ENCODE results near the gene NSMF.
A peak's percentile ranks its signal among the peaks of the same experiment; 100 is the strongest.

The NSMF gene

GRCh38 chr9:137461663-137462395 lies 2.7 kb upstream of the NSMF start:
- H3K9me3 ChIP-seq (ENCODE audit: control insufficient read depth in 2 of 2, low read length in 2 of 2), result no peaks in the 10 kb centered on the region
- H3K27ac ChIP-seq (ENCODE audit: low read length), result no peak overlapping the region
- H3K4me1 ChIP-seq (ENCODE audit: control insufficient read depth, insufficient read depth, low read length), result peaks cover 21% of the 10 kb centered on the region
- H3K9ac ChIP-seq (ENCODE audit: low read length in 2 of 2), result no peak overlapping the region
- H3K4me3 ChIP-seq (ENCODE audit: low read length in 2 of 2), result no peak overlapping the region
- H3K27me3 ChIP-seq (ENCODE audit: control insufficient read depth in 1 of 2, insufficient read depth in 2 of 2, low read length in 2 of 2), result peaks cover 2 to 3% of the 10 kb centered on the region in 2 donors
- no peaks in the 10 kb centered on the region for H3K36me3 ChIP-seq (ENCODE audit: control insufficient read depth in 2 of 2, insufficient read depth in 2 of 2, low read length in 2 of 2)

- Histone ChIP-seq H3K9me3 (ENCODE audit: control insufficient read depth in 2 of 2, low read length in 2 of 2) (no peaks in the 10 kb centered on the region), H3K9ac (ENCODE audit: low read length in 2 of 2) (no peak overlapping the region), H3K27me3 (ENCODE audit: control insufficient read depth in 1 of 2, insufficient read depth in 2 of 2, low read length in 2 of 2) (peaks cover 2 to 3% of the 10 kb centered on the region in 2 donors), H3K27ac (ENCODE audit: low read length) (no peak overlapping the region), H3K36me3 (ENCODE audit: control insufficient read depth in 2 of 2, insufficient read depth in 2 of 2, low read length in 2 of 2) (no peaks in the 10 kb centered on the region), H3K4me3 (ENCODE audit: low read length in 2 of 2) (no peak overlapping the region), H3K4me1 (ENCODE audit: control insufficient read depth, insufficient read depth, low read length) (peaks cover 21% of the 10 kb centered on the region)
Observed at GRCh38 chr9:137461316-137461662, 2.2 kb upstream of the NSMF start.

- Histone ChIP-seq H3K4me3 (ENCODE audit: low read length in 2 of 2) (no peak overlapping the region), H3K4me1 (ENCODE audit: control insufficient read depth, insufficient read depth, low read length) (peaks cover 21% of the 10 kb centered on the region), H3K27ac (ENCODE audit: low read length) (no peak overlapping the region), H3K9ac (ENCODE audit: low read length in 2 of 2) (no peak overlapping the region), H3K9me3 (ENCODE audit: control insufficient read depth in 2 of 2, low read length in 2 of 2) (no peaks in the 10 kb centered on the region), H3K27me3 (ENCODE audit: control insufficient read depth in 1 of 2, insufficient read depth in 2 of 2, low read length in 2 of 2) (peaks cover 2 to 3% of the 10 kb centered on the region in 2 donors), H3K36me3 (ENCODE audit: control insufficient read depth in 2 of 2, insufficient read depth in 2 of 2, low read length in 2 of 2) (no peaks in the 10 kb centered on the region)
Observed at GRCh38 chr9:137460363-137461315, 1.5 kb upstream of the NSMF start.

- Histone ChIP-seq H3K4me1 (ENCODE audit: control insufficient read depth, insufficient read depth, low read length) (peaks cover 27% of the 10 kb centered on the region), H3K9me3 (ENCODE audit: control insufficient read depth in 2 of 2, low read length in 2 of 2) (no peaks in the 10 kb centered on the region), H3K4me3 (ENCODE audit: low read length in 2 of 2) (peak overlapping the region; percentile 67 to 77), H3K9ac (ENCODE audit: low read length in 2 of 2) (peak overlapping the region; percentile 72 to 80), H3K36me3 (ENCODE audit: control insufficient read depth in 2 of 2, insufficient read depth in 2 of 2, low read length in 2 of 2) (no peaks in the 10 kb centered on the region), H3K27me3 (ENCODE audit: control insufficient read depth in 1 of 2, insufficient read depth in 2 of 2, low read length in 2 of 2) (peaks cover 2 to 3% of the 10 kb centered on the region in 2 donors), H3K27ac (ENCODE audit: low read length) (peak overlapping the region; percentile 46)
Observed at GRCh38 chr9:137459601-137460362, 648 bp upstream of the NSMF start.

- H3K4me1 ChIP-seq (ENCODE audit: control insufficient read depth, insufficient read depth, low read length), result peaks cover 37% of the 10 kb centered on the region
Observed at GRCh38 chr9:137458194-137459151, 661 bp downstream of the NSMF start.

GRCh38 chr9:137457406-137458193 lies 1.5 kb downstream of the NSMF start:
- no peaks in the 10 kb centered on the region for H3K9me3 ChIP-seq (ENCODE audit: control insufficient read depth in 2 of 2, low read length in 2 of 2)
- H3K27ac ChIP-seq (ENCODE audit: low read length), result no peak overlapping the region
- H3K4me3 ChIP-seq (ENCODE audit: low read length in 2 of 2), result peak overlapping the region in 1 of 2 donors; percentile 77
- peaks cover 42% of the 10 kb centered on the region for H3K4me1 ChIP-seq (ENCODE audit: control insufficient read depth, insufficient read depth, low read length)
- no peaks in the 10 kb centered on the region for H3K36me3 ChIP-seq (ENCODE audit: control insufficient read depth in 2 of 2, insufficient read depth in 2 of 2, low read length in 2 of 2)
- H3K9ac ChIP-seq (ENCODE audit: low read length in 2 of 2), result no peak overlapping the region
- peaks cover 0 to 3% of the 10 kb centered on the region in 2 donors for H3K27me3 ChIP-seq (ENCODE audit: control insufficient read depth in 1 of 2, insufficient read depth in 2 of 2, low read length in 2 of 2)

More at GRCh38 chr9:137458194-137459151, 661 bp downstream of the NSMF start:
- Histone ChIP-seq H3K27ac (ENCODE audit: low read length) (no peak overlapping the region), H3K4me3 (ENCODE audit: low read length in 2 of 2) (peak overlapping the region; percentile 53 to 77), H3K9ac (ENCODE audit: low read length in 2 of 2) (peak overlapping the region; percentile 62), H3K27me3 (ENCODE audit: control insufficient read depth in 1 of 2, insufficient read depth in 2 of 2, low read length in 2 of 2) (peaks cover 2 to 3% of the 10 kb centered on the region in 2 donors), H3K36me3 (ENCODE audit: control insufficient read depth in 2 of 2, insufficient read depth in 2 of 2, low read length in 2 of 2) (no peaks in the 10 kb centered on the region), H3K9me3 (ENCODE audit: control insufficient read depth in 2 of 2, low read length in 2 of 2) (no peaks in the 10 kb centered on the region)

GRCh38 chr9:137456864-137457405 lies 2.2 kb downstream of the NSMF start:
- Histone ChIP-seq H3K27me3 (ENCODE audit: control insufficient read depth in 1 of 2, insufficient read depth in 2 of 2, low read length in 2 of 2) (peaks cover 0 to 2% of the 10 kb centered on the region in 2 donors), H3K27ac (ENCODE audit: low read length) (no peak overlapping the region), H3K9ac (ENCODE audit: low read length in 2 of 2) (no peak overlapping the region), H3K4me3 (ENCODE audit: low read length in 2 of 2) (no peak overlapping the region), H3K9me3 (ENCODE audit: control insufficient read depth in 2 of 2, low read length in 2 of 2) (no peaks in the 10 kb centered on the region), H3K36me3 (ENCODE audit: control insufficient read depth in 2 of 2, insufficient read depth in 2 of 2, low read length in 2 of 2) (no peaks in the 10 kb centered on the region), H3K4me1 (ENCODE audit: control insufficient read depth, insufficient read depth, low read length) (peaks cover 42% of the 10 kb centered on the region)

- Histone ChIP-seq H3K9ac (ENCODE audit: low read length in 2 of 2) (no peak overlapping the region), H3K4me3 (ENCODE audit: low read length in 2 of 2) (no peak overlapping the region), H3K27me3 (ENCODE audit: control insufficient read depth in 1 of 2, insufficient read depth in 2 of 2, low read length in 2 of 2) (no peaks in the 10 kb centered on the region), H3K9me3 (ENCODE audit: control insufficient read depth in 2 of 2, low read length in 2 of 2) (no peaks in the 10 kb centered on the region), H3K27ac (ENCODE audit: low read length) (no peak overlapping the region), H3K36me3 (ENCODE audit: control insufficient read depth in 2 of 2, insufficient read depth in 2 of 2, low read length in 2 of 2) (no peaks in the 10 kb centered on the region), H3K4me1 (ENCODE audit: control insufficient read depth, insufficient read depth, low read length) (peaks cover 39% of the 10 kb centered on the region)
Observed at GRCh38 chr9:137456061-137456863, 2.9 kb downstream of the NSMF start.
